Measurements from ENCODE around the gene CNTNAP1. TPM values are rescaled to one million over a fixed set of nuclear protein-coding genes. Genes with fewer than 3 reads are reported as not detected.
A peak's percentile ranks its signal among the peaks of the same experiment; 100 is the strongest.

The CNTNAP1 gene
- total RNA-seq, 1 donor from 2014 or later = 9.0 TPM

DNA sequence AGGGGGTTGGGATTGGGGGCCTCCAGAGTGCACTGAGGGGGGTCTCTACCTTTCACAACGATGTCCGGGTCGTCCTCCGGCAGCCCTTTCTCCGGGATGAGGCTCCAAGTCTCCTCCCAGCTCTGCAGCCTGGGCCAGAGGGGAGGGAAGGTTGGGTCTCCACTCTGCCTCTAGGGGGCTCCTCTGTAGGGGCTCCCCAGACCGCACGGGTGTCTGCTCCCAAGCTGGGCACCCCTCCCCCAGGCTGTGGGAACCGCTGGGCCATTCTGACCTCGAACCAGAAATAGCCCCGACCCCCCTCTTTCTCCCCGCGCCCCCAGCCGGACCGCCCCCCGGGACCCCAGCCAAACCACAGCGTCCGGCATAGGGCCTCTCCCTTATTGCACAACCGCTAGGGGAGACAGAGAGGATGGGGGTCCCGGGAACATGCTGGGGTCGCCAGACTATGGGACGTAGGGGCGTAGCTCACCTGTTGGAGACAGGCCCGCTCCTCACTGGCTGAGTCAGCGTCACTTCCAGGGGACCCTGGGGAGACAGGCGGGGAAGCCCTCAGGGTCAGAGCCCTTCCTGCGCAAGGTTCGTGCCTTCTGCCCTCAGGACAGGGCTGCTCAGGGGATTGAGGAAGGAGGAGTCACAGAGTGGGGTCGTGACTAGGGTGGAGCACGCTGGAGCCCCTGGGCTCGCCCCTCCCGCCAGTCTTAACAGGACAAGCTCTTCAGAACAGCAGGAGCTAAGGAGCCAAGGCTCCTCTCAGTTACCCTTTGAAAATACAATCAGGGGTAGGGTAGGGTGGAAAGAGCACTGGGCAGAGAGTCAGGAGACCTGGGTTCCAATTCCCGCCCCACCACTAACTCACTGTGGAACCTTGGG is 8.2 kb upstream of the CNTNAP1 start:
- H3K27ac ChIP-seq = peak overlapping the region; percentile 85
- peaks cover 45% of the 10 kb centered on the region for H3K36me3 ChIP-seq
- intact Hi-C loops (cut with DNase I) = no loop called here
- no peak for ATAC-seq
- no peaks in the 10 kb centered on the region for H3K9me3 ChIP-seq
- peaks cover 13% of the 10 kb centered on the region for H3K27me3 ChIP-seq (ENCODE audit: low read depth)
- peak overlapping the region; percentile 95 for H3K4me3 ChIP-seq
- TF ChIP-seq, protein P1, sequence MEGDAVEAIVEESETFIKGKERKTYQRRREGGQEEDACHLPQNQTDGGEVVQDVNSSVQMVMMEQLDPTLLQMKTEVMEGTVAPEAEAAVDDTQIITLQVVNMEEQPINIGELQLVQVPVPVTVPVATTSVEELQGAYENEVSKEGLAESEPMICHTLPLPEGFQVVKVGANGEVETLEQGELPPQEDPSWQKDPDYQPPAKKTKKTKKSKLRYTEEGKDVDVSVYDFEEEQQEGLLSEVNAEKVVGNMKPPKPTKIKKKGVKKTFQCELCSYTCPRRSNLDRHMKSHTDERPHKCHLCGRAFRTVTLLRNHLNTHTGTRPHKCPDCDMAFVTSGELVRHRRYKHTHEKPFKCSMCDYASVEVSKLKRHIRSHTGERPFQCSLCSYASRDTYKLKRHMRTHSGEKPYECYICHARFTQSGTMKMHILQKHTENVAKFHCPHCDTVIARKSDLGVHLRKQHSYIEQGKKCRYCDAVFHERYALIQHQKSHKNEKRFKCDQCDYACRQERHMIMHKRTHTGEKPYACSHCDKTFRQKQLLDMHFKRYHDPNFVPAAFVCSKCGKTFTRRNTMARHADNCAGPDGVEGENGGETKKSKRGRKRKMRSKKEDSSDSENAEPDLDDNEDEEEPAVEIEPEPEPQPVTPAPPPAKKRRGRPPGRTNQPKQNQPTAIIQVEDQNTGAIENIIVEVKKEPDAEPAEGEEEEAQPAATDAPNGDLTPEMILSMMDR (IDR thresholded peaks at IDR 0.05) = peak; percentile 57
- H3K4me1 ChIP-seq = peaks cover 66% of the 10 kb centered on the region
- DNase-seq = no peak

DNA sequence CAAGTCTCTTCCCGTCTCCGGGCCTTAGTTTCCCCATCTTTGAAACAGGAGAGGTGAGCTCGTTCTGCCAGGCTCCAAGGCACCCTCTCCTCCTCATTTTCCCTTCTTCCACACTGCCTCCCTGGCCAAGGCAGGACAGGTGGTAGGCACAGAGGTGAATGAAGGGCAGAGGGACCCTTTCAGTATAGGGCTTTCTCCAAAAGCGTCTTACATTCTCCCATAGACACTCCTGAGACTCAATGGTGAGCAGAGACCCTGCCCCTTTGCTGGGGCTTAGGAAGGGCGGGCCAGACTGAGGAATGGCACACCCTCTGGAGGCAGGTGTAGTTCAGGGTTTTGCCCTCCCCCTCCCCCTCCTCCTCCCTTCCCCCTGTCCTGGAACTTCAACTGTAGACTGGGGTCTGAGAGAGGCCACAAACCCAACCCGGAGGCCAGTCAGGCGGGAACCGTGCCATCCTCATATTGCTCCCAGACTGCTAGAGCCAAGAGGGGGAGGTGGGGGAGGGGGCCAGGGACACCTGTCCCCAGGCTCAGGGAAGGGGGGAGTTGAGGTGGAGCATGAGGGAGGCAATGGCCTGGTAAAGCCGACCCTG is 7.5 kb upstream of the CNTNAP1 start:
- DNase-seq = no peak

DNA sequence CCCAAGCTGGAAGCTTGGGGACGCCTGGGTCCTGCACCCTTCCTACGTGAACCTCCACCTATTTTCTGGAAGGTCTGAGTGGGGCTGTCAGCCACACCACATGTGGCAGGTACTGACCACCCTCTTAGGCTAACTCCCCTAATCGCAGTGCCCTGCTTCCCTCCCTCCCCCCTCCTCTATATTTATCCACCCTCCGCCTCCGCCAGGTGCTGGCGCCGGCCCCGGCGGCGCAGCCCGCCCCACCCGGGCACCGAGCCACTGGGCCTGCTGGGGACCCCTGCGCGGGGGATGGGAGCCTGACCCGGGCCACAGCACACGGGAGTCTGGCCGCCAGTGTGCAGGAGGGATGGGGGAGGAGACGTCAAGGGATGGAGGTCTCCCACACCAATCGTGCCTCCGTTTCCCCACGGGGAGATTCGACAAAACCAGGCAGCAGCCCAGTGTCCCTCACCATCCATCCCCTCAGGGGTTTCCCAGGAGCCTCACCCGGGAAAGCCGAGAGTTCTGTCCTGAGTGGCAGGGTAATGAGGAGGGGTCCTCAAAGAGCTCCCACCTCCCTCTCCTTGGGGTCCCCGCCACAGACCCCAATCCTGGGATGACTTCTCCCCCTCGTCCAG is 6.9 kb upstream of the CNTNAP1 start:
- Histone ChIP-seq H3K27ac (peak overlapping the region; percentile 85), H3K36me3 (peaks cover 34% of the 10 kb centered on the region), H3K4me3 (peak overlapping the region; percentile 95), H3K4me1 (peaks cover 70% of the 10 kb centered on the region), H3K27me3 (ENCODE audit: low read depth) (peaks cover 13% of the 10 kb centered on the region), H3K9me3 (no peaks in the 10 kb centered on the region)
- ATAC-seq (no peak), DNase-seq (no peak)
- intact Hi-C loops (cut with DNase I) = no loop called here
- TF ChIP-seq, protein P1 (IDR thresholded peaks at IDR 0.05) = no peak

More for the DNA sequence above, 7.5 kb upstream of the CNTNAP1 start:
- no peak for ATAC-seq
- Histone ChIP-seq H3K4me3 (peak overlapping the region; percentile 95), H3K27me3 (ENCODE audit: low read depth) (peaks cover 13% of the 10 kb centered on the region), H3K36me3 (peaks cover 38% of the 10 kb centered on the region), H3K27ac (peak overlapping the region; percentile 85), H3K9me3 (no peaks in the 10 kb centered on the region), H3K4me1 (peaks cover 68% of the 10 kb centered on the region)
- intact Hi-C loops (cut with DNase I) = no loop called here
- TF ChIP-seq, protein P1 (IDR thresholded peaks at IDR 0.05) = no peak

DNA sequence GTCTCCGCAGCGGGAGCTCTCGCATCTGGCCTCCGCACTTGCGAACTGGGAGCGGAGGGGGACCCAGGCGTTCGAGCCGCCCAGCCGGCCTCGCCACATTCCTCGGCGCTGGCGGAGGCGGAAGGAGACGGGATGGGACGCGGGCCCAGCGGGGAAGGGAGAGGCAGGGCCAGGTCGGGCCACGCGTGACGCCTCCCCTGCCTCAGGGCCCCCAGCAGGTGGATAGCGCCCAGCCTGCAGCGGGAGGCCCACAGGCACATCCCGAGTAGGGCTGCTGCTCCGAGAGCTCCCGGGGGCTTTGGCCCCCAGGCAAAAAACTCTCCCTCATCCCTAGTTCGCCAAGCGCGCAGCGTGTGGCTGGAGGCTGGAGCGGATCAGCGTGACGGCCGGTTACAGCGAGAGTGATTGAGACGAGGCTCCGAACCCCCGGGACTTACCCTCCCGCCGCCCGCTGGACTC is 6.3 kb upstream of the CNTNAP1 start:
- intact Hi-C loops (cut with DNase I) = no loop called here
- Histone ChIP-seq H3K4me3 (peak overlapping the region; percentile 95), H3K4me1 (peaks cover 68% of the 10 kb centered on the region), H3K36me3 (peaks cover 29% of the 10 kb centered on the region), H3K27me3 (ENCODE audit: low read depth) (peaks cover 13% of the 10 kb centered on the region), H3K27ac (peak overlapping the region; percentile 85), H3K9me3 (no peaks in the 10 kb centered on the region)
- TF ChIP-seq, protein P1 (IDR thresholded peaks at IDR 0.05) = no peak
- peak; percentile 26 to 29 for ATAC-seq
- DNase-seq = peak; percentile 82

DNA sequence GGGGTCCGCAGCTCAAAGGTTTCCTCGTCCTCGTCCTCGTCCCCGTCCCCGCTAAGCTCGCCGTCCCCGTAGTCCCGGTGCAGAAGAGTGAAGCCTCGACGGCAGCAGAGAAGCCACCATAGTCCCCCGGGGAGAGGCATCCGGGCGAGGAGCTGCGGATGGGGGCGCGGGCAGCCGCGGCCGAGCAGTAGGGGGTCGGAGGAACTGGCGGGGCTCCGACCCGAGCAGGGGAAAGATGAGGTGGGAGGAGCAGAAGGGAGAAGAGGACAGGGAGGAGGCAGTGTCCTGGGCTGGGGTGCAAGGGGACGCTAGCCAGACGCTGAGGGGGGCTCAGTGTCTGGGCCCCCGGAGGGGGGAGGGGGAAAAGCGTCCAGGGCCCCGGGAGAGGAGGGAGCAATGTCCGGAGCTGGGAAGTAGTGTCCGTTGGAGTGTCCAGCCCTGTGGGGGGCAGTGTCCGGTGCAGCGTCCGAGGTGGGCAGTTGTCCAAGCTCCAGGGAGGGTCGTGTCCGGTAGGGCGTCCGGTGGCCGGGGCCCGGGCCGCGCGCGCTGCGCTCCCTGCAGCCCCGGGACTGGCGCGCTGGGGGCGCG is 5.8 kb upstream of the CNTNAP1 start, which contains the start of gene PLEKHH3:
TSS of gene PLEKHH3 (minus strand) at position 571 of the 588 bp plus-strand sequence. CDS start at position 140, 431 bp downstream.
- TF ChIP-seq, protein P1 (IDR thresholded peaks at IDR 0.05) = peak; percentile 30
- Histone ChIP-seq H3K36me3 (peaks cover 24% of the 10 kb centered on the region), H3K27ac (peak within 1 kb of the TSS; percentile 94), H3K9me3 (no peaks in the 10 kb centered on the region), H3K4me3 (peak within 1 kb of the TSS; percentile 95), H3K27me3 (ENCODE audit: low read depth) (peaks cover 13% of the 10 kb centered on the region), H3K4me1 (peaks cover 68% of the 10 kb centered on the region)
- intact Hi-C loops (cut with DNase I) = no loop called here
- DNase-seq (no peak), ATAC-seq (no peak)
